ENCODE results near the gene PER2. TPM values are rescaled to one million over a fixed set of nuclear protein-coding genes. Genes with fewer than 3 reads are reported as not detected.

The PER2 gene
- total and polyA plus RNA-seq, 2 of the 13 experiments (the other 11 are each of a cell fraction or from before 2014, with no cell fraction given) = 5.1 to 9.4 TPM

GRCh38 chr2:238286095-238286494 lies 2.3 kb downstream of the PER2 start (continued):
- TF ChIP-seq CCDC6 (CRISPR knock-in tag; IDR thresholded peaks at IDR 0.05) = 0 out of 2 replicates have a peak, but pooled peaks have one; percentile 48
- no peak for TF ChIP-seq ZNF512 (CRISPR knock-in tag; IDR thresholded peaks at IDR 0.05)
- no peak for TF ChIP-seq ELF3 (CRISPR knock-in tag; IDR thresholded peaks at IDR 0.05)
- TF ChIP-seq ZBTB39 (CRISPR knock-in tag; IDR thresholded peaks at IDR 0.05) = no peak
- 0 out of 2 replicates have a peak, but pooled peaks have one; percentile 4 for TF ChIP-seq MIER3 (CRISPR knock-in tag; IDR thresholded peaks at IDR 0.05; ENCODE audit: borderline replicate concordance)
- TF ChIP-seq ZBTB4 (CRISPR knock-in tag; IDR thresholded peaks at IDR 0.05; ENCODE audit: borderline replicate concordance) = no peak
- no peak for TF ChIP-seq MAFF (IDR thresholded peaks at IDR 0.05; ENCODE audit: low read depth, low read length)
- TF ChIP-seq BCL6 (CRISPR knock-in tag; IDR thresholded peaks at IDR 0.05) = no peak
- no peak for TF ChIP-seq JUNB (CRISPR knock-in tag; IDR thresholded peaks at IDR 0.05; ENCODE audit: borderline replicate concordance)
- no peak for TF ChIP-seq ZSCAN20 (CRISPR knock-in tag; IDR thresholded peaks at IDR 0.05; ENCODE audit: borderline replicate concordance)
- no peak for TF ChIP-seq FLYWCH1 (CRISPR knock-in tag; IDR thresholded peaks at IDR 0.05)
- peak; percentile 49; the same call in 1 of the 2 replicates for TF ChIP-seq ZNF501 (CRISPR knock-in tag; IDR thresholded peaks at IDR 0.05)
- no peak for TF ChIP-seq FOXM1 (CRISPR knock-in tag; IDR thresholded peaks at IDR 0.05)
- TF ChIP-seq ZNF232 (CRISPR knock-in tag; IDR thresholded peaks at IDR 0.05; ENCODE audit: borderline replicate concordance) = 0 out of 2 replicates have a peak, but pooled peaks have one; percentile 16
- peak; percentile 52 for TF ChIP-seq ASH2L (IDR thresholded peaks at IDR 0.05; ENCODE audit: insufficient read length, low read depth, low read length)
- TF ChIP-seq ZNF224 (CRISPR knock-in tag; IDR thresholded peaks at IDR 0.05) = no peak
- no peak for TF ChIP-seq ARID3A (IDR thresholded peaks at IDR 0.05; ENCODE audit: low read depth, low read length)
- TF ChIP-seq ZNF180 (CRISPR knock-in tag; IDR thresholded peaks at IDR 0.05; ENCODE audit: borderline replicate concordance, low read depth) = no peak
- no peak for TF ChIP-seq ZNF292 (CRISPR knock-in tag; IDR thresholded peaks at IDR 0.05; ENCODE audit: borderline replicate concordance, low read depth)
- TF ChIP-seq WIZ (CRISPR knock-in tag; IDR thresholded peaks at IDR 0.05) = no peak
- TF ChIP-seq NONO (IDR thresholded peaks at IDR 0.05) = no peak
- TF ChIP-seq NONO (CRISPR knock-in tag; conservative IDR thresholded peaks at IDR 0.05) = no peak; the same call in 1 of the 2 replicates
